Muscle layer of duodenum (tissue), 2 donors: ENCODE measurements around the gene CAPN15.
A peak's percentile ranks its signal among the peaks of the same experiment; 100 is the strongest.

Source experiments
- H3K27ac ChIP-seq: one replicate; pipeline ENCODE4 v1.7.0; 2013; ENCODE audit warnings: mild to moderate bottlenecking, low read length
- H3K27me3 ChIP-seq: one replicate; pipeline ENCODE4 v1.7.0; 2013; ENCODE audit warnings: low read depth, mild to moderate bottlenecking, control low read depth, low read length
- H3K36me3 ChIP-seq, 2 donors: one replicate each; pipeline ENCODE4 v1.7.0; 2013; ENCODE audit warnings: low read length in 2 of 2, control low read depth in 1 of 2, mild to moderate bottlenecking in 1 of 2; ENCODE audit not compliant: insufficient read depth in 2 of 2, control insufficient read depth in 1 of 2
- H3K4me1 ChIP-seq, 2 donors: one replicate each; pipeline ENCODE4 v1.7.0; 2013; ENCODE audit warnings: low read length in 2 of 2, mild to moderate bottlenecking in 2 of 2, control low read depth in 1 of 2, moderate library complexity in 1 of 2; ENCODE audit not compliant: insufficient read depth in 2 of 2, control insufficient read depth in 1 of 2
- H3K4me3 ChIP-seq, 2 donors: one replicate each; pipeline ENCODE4 v1.7.0; 2013; ENCODE audit warnings: low read length in 2 of 2, low read depth in 1 of 2, mild to moderate bottlenecking in 1 of 2
- H3K9me3 ChIP-seq, 2 donors: one replicate each; pipeline ENCODE4 v1.7.0; 2013; ENCODE audit warnings: low read length in 2 of 2, control low read depth in 1 of 2, mild to moderate bottlenecking in 1 of 2; ENCODE audit not compliant: control insufficient read depth in 1 of 2
- donor health status: healthy.

CAPN15 gene

DNA sequence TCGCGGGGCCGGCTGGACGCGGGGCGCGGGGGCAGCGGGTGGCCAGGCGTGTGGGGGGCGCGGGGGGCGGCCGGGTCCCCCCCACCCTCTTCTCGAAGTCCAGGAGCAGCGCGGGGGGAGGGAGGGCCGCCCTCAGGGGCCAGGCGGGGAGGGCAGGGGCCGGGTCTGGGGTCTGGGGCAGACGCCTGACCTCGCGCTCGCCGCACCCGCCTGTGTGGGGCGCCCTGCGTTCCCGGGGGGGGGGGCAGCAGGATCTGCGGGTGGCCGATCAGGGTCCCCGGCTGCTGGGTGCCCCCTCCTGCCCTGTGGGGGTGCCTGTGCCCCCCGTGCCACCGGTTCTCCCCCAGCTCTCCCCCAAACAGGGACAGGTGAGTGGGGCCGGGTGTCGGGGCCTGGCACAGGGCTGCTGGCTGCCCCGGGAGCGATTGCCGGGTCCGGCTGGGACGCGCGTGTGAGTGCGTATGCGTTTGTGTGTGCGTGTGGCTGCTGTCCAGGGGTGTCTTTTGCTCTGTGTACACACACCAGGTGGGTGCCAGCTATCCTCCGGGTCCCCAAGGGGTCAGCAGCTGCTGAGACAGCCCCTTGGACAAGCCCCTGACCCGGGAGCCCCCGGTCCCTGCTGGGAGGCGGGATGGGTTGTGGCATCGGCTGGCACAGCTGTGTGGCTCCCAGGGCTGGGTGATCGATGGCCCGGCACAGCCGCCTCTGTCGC lies 33.3 kb downstream of the CAPN15 start:
- peaks cover 0 to 6% of the 10 kb centered on the region in 2 donors for H3K4me1 ChIP-seq
- no peak overlapping the region for H3K4me3 ChIP-seq
- H3K27ac ChIP-seq: no peak overlapping the region

DNA sequence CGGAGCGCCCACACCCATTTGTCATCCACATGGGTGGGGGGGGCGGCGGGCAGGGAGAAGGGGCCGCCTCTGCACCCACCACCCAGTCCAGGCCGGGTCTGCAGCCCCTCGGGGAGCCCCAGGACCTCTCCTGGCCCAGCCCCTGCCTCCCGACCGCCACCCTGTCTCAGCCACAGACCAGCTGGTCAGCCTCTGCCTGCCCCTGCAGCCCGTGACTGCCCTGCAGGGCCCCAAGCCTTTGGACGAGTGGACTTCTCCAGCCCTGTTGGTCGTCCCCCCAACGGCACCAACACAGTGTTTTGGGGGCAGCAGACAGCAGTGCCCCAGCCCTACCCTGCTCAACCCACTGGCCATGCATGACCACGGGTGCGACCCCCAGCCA lies 33.9 kb downstream of the CAPN15 start:
- Histone ChIP-seq H3K27ac (no peak overlapping the region), H3K4me3 (no peak overlapping the region), H3K27me3 (no peaks in the 10 kb centered on the region), H3K36me3 (no peaks in the 10 kb centered on the region), H3K4me1 (peaks cover 1 to 11% of the 10 kb centered on the region in 2 donors), H3K9me3 (no peaks in the 10 kb centered on the region)

More for the DNA sequence above, 33.3 kb downstream of the CAPN15 start:
- Histone ChIP-seq H3K27me3 (no peaks in the 10 kb centered on the region), H3K36me3 (no peaks in the 10 kb centered on the region), H3K9me3 (no peaks in the 10 kb centered on the region)

DNA sequence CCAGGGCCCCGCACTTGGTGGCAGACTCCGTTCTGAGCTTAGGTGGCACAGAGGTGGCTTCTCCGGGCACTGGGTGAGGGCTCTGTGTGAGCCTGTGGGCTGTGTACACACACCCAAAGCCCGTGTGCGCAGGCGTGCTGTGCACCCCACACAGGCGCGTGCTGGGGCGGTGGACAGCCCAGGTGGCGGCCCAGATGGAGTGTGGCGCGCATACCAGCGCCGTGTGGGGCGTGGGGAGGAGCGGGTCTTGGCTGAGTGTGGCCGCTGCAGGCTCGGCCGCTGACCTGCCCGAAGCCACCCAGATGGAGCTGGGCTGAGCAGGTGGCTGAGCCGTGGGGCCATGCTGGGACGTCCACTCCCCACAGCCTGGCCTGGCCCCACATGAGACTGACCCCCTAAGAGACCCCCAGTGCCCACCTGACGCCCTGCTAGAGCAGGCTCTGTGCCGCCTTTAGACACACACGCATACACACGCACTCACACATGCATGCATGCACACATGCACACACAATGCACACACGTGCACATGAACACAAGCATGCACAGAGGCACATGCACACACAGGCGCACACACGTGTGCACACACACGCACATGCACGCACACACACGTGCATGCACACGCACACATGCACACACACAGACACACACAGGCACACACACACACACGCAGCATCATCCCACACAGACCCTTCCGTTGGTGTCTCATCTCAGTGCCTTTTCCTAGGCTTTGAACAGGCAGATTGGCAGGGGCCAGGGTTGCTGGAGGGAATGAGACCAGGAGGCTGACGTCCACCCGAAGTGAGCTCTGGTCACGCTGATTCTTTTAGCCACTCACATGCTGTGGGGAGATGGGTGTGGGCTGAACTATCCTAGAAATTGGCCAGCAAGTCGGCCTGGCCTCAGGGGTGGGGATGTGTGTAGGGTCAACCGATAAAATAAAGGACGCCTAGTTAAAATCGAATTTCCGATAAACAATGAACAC lies 34.7 kb downstream of the CAPN15 start:
- no peaks in the 10 kb centered on the region for H3K9me3 ChIP-seq
- no peak overlapping the region for H3K4me3 ChIP-seq
- H3K27ac ChIP-seq: no peak overlapping the region
- H3K27me3 ChIP-seq: no peaks in the 10 kb centered on the region
- H3K36me3 ChIP-seq: no peaks in the 10 kb centered on the region
- H3K4me1 ChIP-seq: peaks cover 4 to 19% of the 10 kb centered on the region in 2 donors

DNA sequence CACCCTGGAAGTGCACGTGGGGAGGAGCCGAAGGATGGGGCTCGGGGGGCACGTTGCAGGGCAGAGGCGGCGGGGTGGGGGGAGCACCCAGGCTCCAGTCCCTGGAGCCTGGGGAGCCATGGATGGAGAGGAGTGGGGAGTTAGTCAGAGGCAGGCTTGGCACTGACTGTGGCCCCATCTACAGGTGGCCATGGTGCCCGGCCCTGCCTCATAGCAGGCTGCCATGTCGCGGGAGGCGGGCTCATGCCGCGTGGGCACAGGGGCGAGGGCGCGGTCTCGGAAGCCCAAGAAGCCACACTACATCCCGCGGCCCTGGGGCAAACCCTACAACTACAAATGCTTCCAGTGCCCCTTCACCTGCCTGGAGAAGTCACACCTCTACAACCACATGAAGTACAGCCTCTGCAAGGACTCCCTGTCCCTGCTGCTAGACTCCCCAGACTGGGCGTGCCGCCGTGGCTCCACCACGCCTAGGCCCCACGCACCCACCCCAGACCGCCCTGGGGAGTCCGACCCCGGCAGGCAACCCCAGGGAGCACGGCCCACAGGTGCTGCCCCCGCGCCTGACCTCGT lies 35.6 kb downstream of the CAPN15 start:
- Histone ChIP-seq H3K27me3 (no peaks in the 10 kb centered on the region), H3K4me3 (no peak overlapping the region), H3K9me3 (no peaks in the 10 kb centered on the region), H3K4me1 (peaks cover 4 to 28% of the 10 kb centered on the region in 2 donors), H3K36me3 (no peaks in the 10 kb centered on the region), H3K27ac (no peak overlapping the region)

DNA sequence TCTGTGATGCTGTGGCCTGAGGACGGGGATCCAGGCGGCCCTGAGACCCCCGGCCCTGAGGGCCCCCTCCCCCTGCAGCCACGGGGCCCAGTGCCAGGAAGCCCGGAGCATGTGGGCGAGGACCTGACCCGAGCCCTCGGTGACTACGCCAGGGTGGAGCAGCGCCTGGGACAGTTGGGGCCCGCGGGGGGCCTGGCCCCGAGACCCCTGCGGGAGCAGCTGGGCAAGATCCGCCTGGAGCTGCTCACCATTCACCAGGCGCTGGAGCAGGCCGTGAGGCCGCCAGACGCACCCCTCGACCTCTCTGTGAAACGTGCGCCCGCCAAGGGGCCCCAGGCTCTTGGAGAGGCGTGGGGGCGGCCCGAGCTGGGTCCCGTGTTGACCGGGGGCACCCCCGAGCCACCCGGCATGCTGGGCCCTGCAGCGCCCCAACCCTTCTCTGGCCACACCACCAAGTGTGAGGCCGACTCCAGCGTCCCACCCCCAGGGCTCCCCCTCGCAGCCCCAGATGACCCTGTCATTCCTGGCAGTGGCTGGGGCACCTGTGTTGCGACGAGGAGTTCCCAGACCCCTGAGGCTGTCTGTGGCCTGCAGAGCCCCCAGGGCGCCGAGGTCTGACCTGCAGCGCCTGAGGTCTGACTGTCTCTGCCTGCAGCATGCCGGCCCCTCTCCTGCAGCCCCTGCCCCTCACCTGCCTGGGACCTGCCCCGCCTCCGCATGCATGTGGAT lies 37.3 kb downstream of the CAPN15 start:
- Histone ChIP-seq H3K9me3 (no peaks in the 10 kb centered on the region), H3K27ac (no peak overlapping the region), H3K4me3 (no peak overlapping the region), H3K27me3 (no peaks in the 10 kb centered on the region), H3K36me3 (no peaks in the 10 kb centered on the region), H3K4me1 (peaks cover 10 to 32% of the 10 kb centered on the region in 2 donors)

DNA sequence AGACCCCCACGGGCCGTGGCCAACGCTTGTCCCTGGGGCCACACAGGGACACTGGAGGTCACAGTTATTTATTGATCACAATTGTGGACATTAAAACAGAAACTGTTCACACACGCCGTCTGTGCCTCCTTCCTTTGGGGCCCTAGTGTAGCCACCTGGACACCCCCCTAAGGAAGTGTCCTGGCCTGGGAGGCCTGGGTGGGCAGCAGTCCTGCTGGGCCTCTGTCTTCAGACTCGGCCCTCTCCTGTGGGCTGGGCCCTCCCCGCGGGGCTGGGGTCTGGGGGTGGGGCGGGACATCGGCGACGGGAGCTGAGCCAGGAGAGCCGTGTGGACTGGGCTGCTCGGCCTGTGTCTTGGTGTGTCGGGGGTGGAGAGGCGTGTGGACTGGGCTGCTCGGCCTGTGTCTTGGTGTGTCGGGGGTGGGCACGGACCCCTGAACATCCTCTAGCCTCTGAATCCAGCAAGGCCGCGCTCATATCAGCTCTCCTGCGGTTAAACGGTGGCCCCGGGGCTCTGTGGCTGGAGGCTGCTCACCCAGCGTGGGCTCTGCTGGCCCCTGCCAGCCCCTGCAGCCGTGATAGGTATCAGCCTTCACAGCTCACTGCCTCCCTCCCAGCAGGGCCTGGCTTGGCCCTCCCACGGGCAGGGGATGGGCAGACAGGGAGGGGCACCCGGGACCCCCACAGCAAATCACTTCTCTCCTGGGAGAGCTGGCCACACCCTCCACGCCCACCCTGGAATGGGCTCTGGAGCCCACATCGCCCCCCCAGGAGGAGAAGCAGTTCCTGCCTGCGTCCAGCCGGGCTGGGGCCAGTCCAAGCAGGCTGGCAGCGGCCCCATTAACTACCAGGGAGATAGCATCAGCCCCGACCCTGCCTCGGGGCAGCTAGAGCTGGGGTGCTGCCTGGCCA lies 38.2 kb downstream of the CAPN15 start:
- no peak overlapping the region for H3K27ac ChIP-seq
- no peaks in the 10 kb centered on the region for H3K36me3 ChIP-seq
- peaks cover 10 to 35% of the 10 kb centered on the region in 2 donors for H3K4me1 ChIP-seq
- no peaks in the 10 kb centered on the region for H3K27me3 ChIP-seq
- no peaks in the 10 kb centered on the region for H3K9me3 ChIP-seq
- H3K4me3 ChIP-seq: no peak overlapping the region

DNA sequence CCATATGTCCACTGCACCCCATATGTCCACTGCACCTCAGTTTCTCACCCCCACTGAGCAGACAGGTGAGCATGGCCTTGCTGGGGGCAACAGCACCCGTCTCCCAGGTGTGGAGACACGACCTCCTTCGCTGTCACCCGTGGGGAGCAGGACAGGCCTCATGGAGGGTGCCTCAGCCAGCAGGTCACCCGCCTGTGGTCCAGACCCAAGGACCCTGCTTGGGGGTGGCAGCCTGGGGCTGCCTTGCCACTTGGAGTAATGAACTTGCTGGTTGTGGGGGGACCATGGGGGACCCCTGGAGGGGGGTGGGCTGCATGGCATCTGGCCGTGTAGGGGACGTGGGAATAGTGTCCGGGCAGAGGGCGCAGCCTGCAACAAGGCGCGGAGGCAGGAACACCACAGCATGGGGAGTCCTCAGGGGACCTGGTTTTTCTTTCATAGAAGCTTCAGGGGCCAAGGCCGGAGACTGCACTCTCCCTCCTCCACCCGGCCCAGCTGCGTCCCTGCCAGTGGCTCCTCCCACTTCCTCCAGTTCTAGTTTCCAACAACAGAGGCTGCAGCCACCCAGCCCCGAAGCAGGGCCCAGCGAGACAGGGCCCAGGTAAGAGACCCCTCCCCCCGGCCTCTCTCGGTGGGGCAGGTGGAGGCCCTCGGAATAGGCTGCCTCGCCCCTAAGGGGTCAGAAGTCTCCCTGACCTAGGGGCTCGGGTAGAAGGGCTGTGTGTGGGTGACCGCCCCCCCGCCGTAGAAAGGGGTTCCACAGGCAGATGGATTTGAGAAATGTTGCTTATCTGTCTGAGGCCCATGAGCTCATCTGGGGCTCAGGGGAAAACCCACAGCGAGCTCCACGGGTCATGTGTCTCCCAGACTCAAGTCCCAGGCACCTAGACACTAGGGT lies 39.2 kb downstream of the CAPN15 start, which contains the start of gene NHLRC4:
Gene NHLRC4, plus strand, starts transcription at position 531 of the 898 bp plus-strand sequence. CDS start 1,043 bp downstream, outside the sequence.
- peak within 1 kb of the TSS; percentile 26 to 59 for H3K4me3 ChIP-seq

DNA sequence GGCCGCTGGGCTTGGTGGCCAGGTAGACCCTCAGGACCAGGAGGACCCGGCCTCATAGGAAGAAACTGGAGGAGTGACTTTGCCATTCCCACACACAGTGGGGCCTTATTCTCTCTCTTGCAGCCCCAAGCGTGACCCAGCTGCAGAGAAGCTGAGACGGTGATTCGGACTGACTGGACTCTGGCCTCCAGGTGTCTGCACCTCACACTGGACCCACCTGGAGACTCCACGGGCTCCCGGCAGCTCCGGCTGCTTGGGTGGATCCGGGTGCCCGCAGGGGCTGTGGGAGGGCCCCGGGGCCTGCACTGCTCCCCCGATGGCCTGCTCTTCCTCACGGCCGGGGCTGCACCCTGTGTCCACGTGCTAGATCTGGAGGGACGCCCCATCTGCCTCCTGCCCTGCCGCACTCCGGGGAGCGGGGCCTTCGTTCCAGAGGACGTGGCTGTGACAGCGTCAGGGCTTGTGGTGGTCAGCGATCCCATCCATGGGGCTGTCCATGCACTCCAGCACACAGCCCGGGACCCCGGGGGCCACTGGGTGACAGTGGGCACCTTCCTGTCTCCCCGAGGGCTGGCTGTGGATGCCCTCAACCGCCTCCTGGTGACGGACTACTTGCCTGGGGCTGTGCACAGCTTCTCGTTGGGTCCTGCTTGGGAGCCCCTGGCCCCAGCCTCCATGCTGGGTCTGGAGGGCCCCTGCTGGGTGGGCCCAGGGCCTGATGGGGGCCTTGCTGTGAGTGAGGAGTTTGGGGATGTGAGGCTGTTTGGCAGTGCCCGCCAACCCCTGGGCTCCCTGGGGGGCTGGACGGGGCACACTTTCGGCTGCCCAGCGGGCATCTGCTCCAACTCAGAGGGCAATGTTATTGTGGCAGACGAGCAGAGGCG lies 40.1 kb downstream of the CAPN15 start:
- H3K4me1 ChIP-seq: peaks cover 10 to 40% of the 10 kb centered on the region in 2 donors
- H3K27ac ChIP-seq: no peak overlapping the region
- H3K36me3 ChIP-seq: peaks cover 0 to 7% of the 10 kb centered on the region in 2 donors
- no peaks in the 10 kb centered on the region for H3K9me3 ChIP-seq
- peak overlapping the region; percentile 26 to 59 for H3K4me3 ChIP-seq
- no peaks in the 10 kb centered on the region for H3K27me3 ChIP-seq

More for the DNA sequence above, 39.2 kb downstream of the CAPN15 start, which contains the start of gene NHLRC4:
- Histone ChIP-seq H3K27me3 (no peaks in the 10 kb centered on the region), H3K27ac (no peak within 1 kb of the TSS), H3K4me1 (peaks cover 10 to 40% of the 10 kb centered on the region in 2 donors), H3K36me3 (peaks cover 0 to 1% of the 10 kb centered on the region in 2 donors), H3K9me3 (no peaks in the 10 kb centered on the region)
